ENCODE measurements around the gene SRGAP1. TPM values are rescaled to one million over a fixed set of nuclear protein-coding genes. Genes with fewer than 3 reads are reported as not detected.

SRGAP1 gene
- total RNA-seq, 4 donors from 2014 or later: 13.1 to 81.5 (median 22.4) TPM

DNA sequence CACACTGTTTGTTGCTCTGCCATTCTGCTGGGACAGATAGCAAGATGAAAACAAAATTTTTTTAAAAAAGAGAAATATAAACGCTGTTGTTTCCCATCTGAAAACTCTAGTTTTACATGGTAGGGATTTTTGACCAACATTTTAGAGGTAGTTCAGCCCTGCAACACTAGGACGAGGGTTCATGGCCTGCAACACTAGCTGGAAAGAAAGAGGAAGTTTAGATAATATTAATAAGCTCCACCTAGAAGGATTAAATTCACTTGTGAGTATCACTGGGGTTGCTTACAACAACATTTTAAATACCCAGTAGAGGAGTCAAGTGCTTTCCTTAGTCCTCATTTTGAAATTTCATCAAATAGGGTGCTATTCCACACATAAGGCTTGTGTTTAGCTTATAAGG is 68.2 kb downstream of the SRGAP1 start:
- no peak overlapping the region for H3K4me3 ChIP-seq
- TF ChIP-seq POLR2A (IDR thresholded peaks at IDR 0.05) (no peak), EP300 (IDR thresholded peaks at IDR 0.05) (no peak)
- TF ChIP-seq, protein P1, sequence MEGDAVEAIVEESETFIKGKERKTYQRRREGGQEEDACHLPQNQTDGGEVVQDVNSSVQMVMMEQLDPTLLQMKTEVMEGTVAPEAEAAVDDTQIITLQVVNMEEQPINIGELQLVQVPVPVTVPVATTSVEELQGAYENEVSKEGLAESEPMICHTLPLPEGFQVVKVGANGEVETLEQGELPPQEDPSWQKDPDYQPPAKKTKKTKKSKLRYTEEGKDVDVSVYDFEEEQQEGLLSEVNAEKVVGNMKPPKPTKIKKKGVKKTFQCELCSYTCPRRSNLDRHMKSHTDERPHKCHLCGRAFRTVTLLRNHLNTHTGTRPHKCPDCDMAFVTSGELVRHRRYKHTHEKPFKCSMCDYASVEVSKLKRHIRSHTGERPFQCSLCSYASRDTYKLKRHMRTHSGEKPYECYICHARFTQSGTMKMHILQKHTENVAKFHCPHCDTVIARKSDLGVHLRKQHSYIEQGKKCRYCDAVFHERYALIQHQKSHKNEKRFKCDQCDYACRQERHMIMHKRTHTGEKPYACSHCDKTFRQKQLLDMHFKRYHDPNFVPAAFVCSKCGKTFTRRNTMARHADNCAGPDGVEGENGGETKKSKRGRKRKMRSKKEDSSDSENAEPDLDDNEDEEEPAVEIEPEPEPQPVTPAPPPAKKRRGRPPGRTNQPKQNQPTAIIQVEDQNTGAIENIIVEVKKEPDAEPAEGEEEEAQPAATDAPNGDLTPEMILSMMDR (IDR thresholded peaks at IDR 0.05): no peak
- WGBS, 2 donors: 60 to 74% methylated on average over 2 of the region's 2 CpGs

DNA sequence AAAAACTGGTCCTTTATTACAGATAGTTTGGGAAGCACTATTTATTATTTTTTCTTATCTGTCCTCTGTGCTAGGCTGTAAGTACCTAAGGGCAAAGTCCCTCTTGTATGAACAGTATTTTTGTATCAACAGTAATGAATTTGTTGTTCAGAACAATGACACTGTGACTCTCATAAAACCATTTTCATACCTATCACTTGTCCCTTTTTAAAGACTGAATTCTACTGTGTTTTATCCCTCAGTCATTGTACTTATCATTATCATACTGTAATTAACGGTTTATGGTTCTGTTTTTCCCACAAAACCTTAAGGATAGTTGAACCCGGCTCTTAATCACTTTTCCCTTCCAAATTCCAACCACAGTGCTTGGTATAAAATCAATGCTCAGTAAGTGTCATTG is 69.4 kb downstream of the SRGAP1 start:
- H3K36me3 ChIP-seq: no peaks in the 10 kb centered on the region
- WGBS, 2 donors: 75 to 79% methylated on average over 2 of the region's 2 CpGs
- no peak for TF ChIP-seq POLR2A (IDR thresholded peaks at IDR 0.05)
- TF ChIP-seq, protein P1 (IDR thresholded peaks at IDR 0.05): no peak
- TF ChIP-seq EP300 (IDR thresholded peaks at IDR 0.05): no peak
- no peaks in the 10 kb centered on the region for H3K9me3 ChIP-seq
- no peak for DNase-seq (ENCODE audit: low spot score in 2 of 2)
- no peaks in the 10 kb centered on the region for H3K27me3 ChIP-seq
- peaks cover 0 to 48% (median 29%) of the 10 kb centered on the region in 4 donors for H3K4me1 ChIP-seq
- no peak overlapping the region for H3K27ac ChIP-seq
- H3K4me3 ChIP-seq: no peak overlapping the region

More for the DNA sequence above, 68.2 kb downstream of the SRGAP1 start:
- Histone ChIP-seq H3K9me3 (no peaks in the 10 kb centered on the region), H3K27ac (peak overlapping the region in 1 of 4 donors; percentile 16), H3K36me3 (no peaks in the 10 kb centered on the region), H3K27me3 (no peaks in the 10 kb centered on the region), H3K4me1 (peaks cover 0 to 35% (median 21%) of the 10 kb centered on the region in 4 donors)
- no peak for DNase-seq (ENCODE audit: low spot score in 2 of 2)

DNA sequence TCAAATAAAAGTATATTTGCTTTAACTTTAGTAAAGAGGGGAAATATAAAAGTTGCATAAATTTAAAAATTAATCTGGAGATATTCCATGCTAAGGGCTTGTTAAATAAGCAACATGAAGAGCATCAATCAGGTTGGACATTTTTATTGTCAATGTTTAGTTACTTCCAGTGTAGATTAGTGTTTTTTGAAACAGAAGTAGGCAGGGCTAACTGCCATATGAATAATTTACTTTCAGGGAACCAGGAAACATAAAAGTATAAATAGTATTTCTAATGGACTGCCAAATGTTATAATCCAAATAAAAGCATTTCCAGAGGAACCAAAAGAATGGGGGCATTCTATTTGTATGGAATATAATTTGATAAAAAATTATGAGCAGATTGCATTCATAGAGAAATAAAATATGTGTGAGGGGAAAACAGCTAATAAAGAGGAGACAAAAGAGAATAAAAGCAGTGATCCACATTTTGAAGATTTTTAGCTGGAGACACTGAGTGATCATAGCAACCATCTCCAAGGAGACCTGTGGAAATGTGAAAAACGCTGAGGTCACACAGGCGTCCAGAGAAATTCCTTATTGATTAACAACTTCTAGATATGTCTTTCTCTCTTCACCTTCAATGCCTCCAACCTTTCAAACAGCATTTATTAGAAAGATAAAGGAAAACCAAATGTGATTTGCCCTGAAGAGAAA is 70.8 kb downstream of the SRGAP1 start:
- no peaks in the 10 kb centered on the region for H3K9me3 ChIP-seq
- H3K4me1 ChIP-seq: peaks cover 0 to 60% (median 35%) of the 10 kb centered on the region in 4 donors
- peak overlapping the region in 1 of 4 donors; percentile 52 for H3K27ac ChIP-seq
- no peak for DNase-seq (ENCODE audit: low spot score in 2 of 2)
- H3K36me3 ChIP-seq: no peaks in the 10 kb centered on the region
- TF ChIP-seq POLR2A (IDR thresholded peaks at IDR 0.05): no peak
- TF ChIP-seq EP300 (IDR thresholded peaks at IDR 0.05): no peak
- TF ChIP-seq, protein P1 (IDR thresholded peaks at IDR 0.05): no peak
- no peak overlapping the region for H3K4me3 ChIP-seq
- 15 to 18% methylated on average over 2 of the region's 2 CpGs for WGBS, 2 donors
- H3K27me3 ChIP-seq: no peaks in the 10 kb centered on the region

DNA sequence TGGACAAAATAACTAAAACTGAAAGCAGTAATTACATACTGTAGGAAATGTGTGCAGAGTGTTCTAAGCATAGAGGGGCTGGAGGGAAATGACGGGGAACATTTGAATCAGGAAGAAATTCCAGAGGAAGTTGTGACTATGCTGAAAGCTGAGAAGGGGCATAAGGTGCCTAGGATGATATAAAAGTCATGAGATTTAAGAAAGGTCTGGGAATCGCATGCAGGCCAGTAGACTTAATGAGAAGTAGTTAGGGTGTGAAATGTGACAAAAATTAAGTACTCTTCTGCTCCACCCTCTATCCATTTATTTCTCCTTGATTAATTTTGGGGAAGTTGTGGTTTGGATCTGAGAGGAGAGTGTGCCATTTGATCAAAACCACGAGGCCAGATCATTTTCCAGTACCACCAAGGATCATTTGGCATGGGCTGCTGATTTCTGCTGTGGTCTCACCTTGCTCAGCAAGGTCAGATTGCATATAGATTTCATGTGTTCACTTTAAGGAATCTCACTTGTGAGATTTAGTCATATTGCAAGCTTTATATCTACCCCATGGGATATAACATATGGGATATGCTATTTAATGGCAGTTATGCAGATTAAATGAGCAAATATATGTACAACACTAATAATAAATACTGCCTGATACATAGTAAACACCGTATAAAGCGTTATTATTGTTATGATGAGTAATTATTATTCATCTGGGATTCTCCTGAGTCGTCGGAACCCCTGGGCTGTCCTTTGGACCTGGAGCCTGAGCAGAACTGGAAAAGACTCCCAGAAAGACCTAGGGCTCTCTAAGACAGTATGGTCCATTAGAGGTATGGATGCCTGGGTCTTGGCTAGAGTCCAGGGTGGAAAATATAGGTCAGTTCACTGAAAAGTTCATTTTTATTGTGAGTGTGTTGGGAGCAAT is 72.3 kb downstream of the SRGAP1 start:
- 63 to 67% methylated on average over 7 of the region's 7 CpGs for WGBS, 2 donors
- DNase-seq (ENCODE audit: low spot score in 2 of 2): no peak
- Histone ChIP-seq H3K4me1 (peaks cover 0 to 60% (median 35%) of the 10 kb centered on the region in 4 donors), H3K27me3 (no peaks in the 10 kb centered on the region), H3K36me3 (no peaks in the 10 kb centered on the region), H3K9me3 (no peaks in the 10 kb centered on the region), H3K4me3 (no peak overlapping the region), H3K27ac (peak overlapping the region in 3 of 4 donors; percentile 20 to 72 (median 64))
- no peak for TF ChIP-seq EP300 (IDR thresholded peaks at IDR 0.05)
- TF ChIP-seq POLR2A (IDR thresholded peaks at IDR 0.05): no peak
- TF ChIP-seq, protein P1 (IDR thresholded peaks at IDR 0.05): no peak

DNA sequence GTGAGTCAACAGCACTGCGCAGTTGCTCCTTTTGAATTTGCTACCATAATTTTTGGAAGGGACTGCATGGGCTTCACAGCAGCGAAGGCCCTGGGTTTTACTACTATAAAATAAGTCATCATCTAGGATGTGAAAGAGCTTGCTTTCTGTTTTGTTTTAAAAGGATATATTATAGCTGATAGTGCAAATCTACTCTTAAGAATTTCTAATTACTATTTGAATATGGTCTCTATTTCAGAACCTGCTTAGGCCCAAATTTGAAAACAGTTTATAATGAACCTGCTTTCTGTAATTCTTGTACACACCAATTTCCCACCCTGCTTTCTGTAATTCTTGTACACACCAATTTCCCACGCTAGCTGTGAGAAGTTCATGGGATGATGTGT is 73.0 kb downstream of the SRGAP1 start:
- Histone ChIP-seq H3K4me1 (peaks cover 0 to 60% (median 35%) of the 10 kb centered on the region in 4 donors), H3K27ac (peak overlapping the region in 3 of 4 donors; percentile 20 to 72 (median 64)), H3K36me3 (no peaks in the 10 kb centered on the region), H3K27me3 (no peaks in the 10 kb centered on the region), H3K9me3 (no peaks in the 10 kb centered on the region), H3K4me3 (no peak overlapping the region)
- 96% methylated on average over 3 of the region's 3 CpGs for WGBS, 2 donors
- DNase-seq (ENCODE audit: low spot score in 2 of 2): no peak
- TF ChIP-seq POLR2A (IDR thresholded peaks at IDR 0.05) (no peak), EP300 (IDR thresholded peaks at IDR 0.05) (no peak)
- TF ChIP-seq, protein P1 (IDR thresholded peaks at IDR 0.05): no peak
